Measurements from ENCODE around the gene NHEJ1.
A peak's percentile ranks its signal among the peaks of the same experiment; 100 is the strongest.

NHEJ1 gene

GRCh38 chr2:219057709-219058540 is 102.7 kb downstream of the NHEJ1 start:
- H3K4me3 ChIP-seq (ENCODE audit: low read length) = peak overlapping the region; percentile 12; the same call in 1 of the 2 replicates
- DNase-seq (ENCODE audit: low read depth) = peak; percentile 53

GRCh38 chr2:219056896-219057708 is 103.5 kb downstream of the NHEJ1 start:
- DNase-seq (ENCODE audit: low read depth) = no peak

More at GRCh38 chr2:219057709-219058540, 102.7 kb downstream of the NHEJ1 start:
- TF ChIP-seq CTCF (conservative IDR thresholded peaks at IDR 0.05; ENCODE audit: low read length) = peak; percentile 72

DNA sequence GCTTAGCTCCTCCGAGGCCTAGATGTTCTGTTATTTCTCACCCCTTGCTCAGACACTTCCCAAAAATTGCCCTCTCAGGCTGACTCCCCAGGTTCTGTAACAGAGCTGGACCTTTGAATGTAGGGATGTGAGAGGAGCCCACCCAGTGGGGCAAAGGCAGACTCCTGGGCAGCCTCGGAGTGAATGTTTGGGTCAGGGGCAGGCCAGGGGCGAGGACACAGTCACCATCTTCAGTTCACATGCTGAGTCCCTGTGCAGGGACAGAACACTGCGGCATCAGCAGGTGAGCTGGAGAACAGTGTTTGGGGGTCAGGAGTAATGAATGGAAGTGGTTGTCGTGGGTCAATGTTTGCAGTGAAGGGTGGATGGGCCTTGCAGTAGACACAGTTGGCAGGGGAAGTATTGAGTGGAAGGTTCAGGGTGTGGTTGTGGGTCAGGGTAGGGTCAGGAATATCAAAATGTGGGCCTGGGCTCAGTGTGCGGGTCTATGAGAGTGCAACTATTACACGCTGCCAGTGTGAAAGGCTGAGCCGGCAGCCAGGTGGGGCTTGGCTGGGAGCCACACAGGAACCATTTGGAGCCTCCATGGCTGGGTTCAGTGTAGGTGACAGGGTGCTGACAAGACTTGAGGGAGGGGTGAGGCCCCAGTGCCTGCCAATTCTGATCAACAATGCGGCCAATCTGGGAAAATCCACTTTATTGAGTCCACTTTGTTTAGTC is 104.3 kb downstream of the NHEJ1 start:
- H3K4me3 ChIP-seq (ENCODE audit: low read length) = no peak overlapping the region
- no peak for TF ChIP-seq CTCF (conservative IDR thresholded peaks at IDR 0.05; ENCODE audit: low read length)
- no peak for DNase-seq (ENCODE audit: low read depth)

More at GRCh38 chr2:219056896-219057708, 103.5 kb downstream of the NHEJ1 start:
- H3K4me3 ChIP-seq (ENCODE audit: low read length) = no peak overlapping the region
- TF ChIP-seq CTCF (conservative IDR thresholded peaks at IDR 0.05; ENCODE audit: low read length) = no peak

GRCh38 chr2:219054956-219055903 is 105.4 kb downstream of the NHEJ1 start:
- DNase-seq (ENCODE audit: low read depth) = no peak
- TF ChIP-seq CTCF (conservative IDR thresholded peaks at IDR 0.05; ENCODE audit: low read length) = no peak
- no peak overlapping the region for H3K4me3 ChIP-seq (ENCODE audit: low read length)

GRCh38 chr2:219049282-219049681 is 111.3 kb downstream of the NHEJ1 start:
- TF ChIP-seq CTCF (conservative IDR thresholded peaks at IDR 0.05; ENCODE audit: low read length) = no peak
- no peak overlapping the region for H3K4me3 ChIP-seq (ENCODE audit: low read length)
- no peak for DNase-seq (ENCODE audit: low read depth)

GRCh38 chr2:219045937-219046550 is 114.6 kb downstream of the NHEJ1 start:
- DNase-seq (ENCODE audit: low read depth) = no peak
- H3K4me3 ChIP-seq (ENCODE audit: low read length) = no peak overlapping the region
- no peak for TF ChIP-seq CTCF (conservative IDR thresholded peaks at IDR 0.05; ENCODE audit: low read length)
